Measurements from ENCODE around the gene SHCBP1. TPM values are rescaled to one million over a fixed set of nuclear protein-coding genes. Genes with fewer than 3 reads are reported as not detected.
A peak's percentile ranks its signal among the peaks of the same experiment; 100 is the strongest.
"Not testable (repeated sequence)": the region's sequence is repeated elsewhere in the genome, so short reads cannot be mapped to it uniquely, and the experiment has no call there.

SHCBP1 gene
- total RNA-seq, 4 donors from 2014 or later = 0.85 to 23.9 (median 1.1) TPM; not detected in 1

DNA sequence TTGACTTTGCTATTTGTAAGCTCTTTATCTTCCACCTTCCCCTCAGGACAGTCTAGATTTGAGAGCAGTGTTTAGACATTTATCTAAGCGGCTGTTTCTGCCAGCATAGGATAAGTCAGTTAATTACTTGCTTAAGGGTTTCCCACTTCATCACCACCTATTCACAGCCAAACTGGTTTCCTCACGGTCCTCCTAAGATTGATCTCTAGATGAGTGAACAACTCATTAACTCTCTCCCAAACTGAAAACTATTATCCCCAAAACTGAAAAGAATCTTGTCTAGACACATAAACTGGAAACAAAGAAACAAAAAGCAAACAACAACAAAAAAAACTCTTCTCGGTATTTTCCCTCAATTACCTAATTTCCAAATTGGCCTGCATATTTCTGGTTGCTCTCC is 58.2 kb downstream of the SHCBP1 start:
- TF ChIP-seq POLR2A (IDR thresholded peaks at IDR 0.05) = no peak
- Histone ChIP-seq H3K4me3 (no peak overlapping the region), H3K36me3 (no peaks in the 10 kb centered on the region), H3K27me3 (no peaks in the 10 kb centered on the region), H3K27ac (no peak overlapping the region), H3K4me1 (no peaks in the 10 kb centered on the region), H3K9me3 (no peaks in the 10 kb centered on the region)
- DNase-seq = no peak

DNA sequence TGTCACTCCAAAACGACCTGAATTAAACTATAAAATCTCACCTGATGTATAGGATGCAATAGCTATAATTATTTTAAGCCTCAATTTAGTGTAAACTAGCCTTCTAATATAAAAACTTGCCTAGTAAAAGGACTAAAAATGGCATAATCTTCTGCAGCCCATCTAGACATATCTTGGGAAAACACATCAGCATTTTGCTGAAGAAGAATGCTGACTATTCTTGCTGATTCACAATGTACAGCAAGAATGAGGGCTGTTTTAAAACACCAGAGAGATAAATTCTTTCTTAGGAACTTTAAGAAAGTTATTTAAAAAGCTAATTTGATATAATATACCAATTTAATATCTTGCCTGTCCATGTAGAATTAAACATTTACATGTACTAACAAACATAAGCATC is 63.2 kb downstream of the SHCBP1 start:
- H3K9me3 ChIP-seq = no peaks in the 10 kb centered on the region
- TF ChIP-seq POLR2A (IDR thresholded peaks at IDR 0.05) = no peak

DNA sequence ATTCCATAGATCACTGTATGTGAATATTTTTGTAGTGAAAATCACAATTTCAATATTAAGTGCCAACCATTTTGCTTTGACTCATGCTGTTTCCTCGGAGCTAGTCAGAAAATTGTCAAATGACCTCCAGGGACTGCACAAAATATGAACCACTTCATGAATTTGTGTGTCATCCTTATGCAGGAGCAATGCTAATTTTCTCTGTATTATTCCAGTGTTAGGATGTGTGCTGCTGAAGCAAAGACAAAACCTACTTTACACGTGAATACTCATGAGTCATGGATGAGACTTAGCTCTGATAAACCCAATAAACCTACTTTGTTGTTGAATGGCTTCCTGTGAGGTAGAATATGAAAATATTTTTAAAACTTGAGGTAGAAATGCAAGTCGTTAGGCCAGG is 65.2 kb downstream of the SHCBP1 start:
- TF ChIP-seq POLR2A (IDR thresholded peaks at IDR 0.05) = no peak
- TF ChIP-seq, protein P1, sequence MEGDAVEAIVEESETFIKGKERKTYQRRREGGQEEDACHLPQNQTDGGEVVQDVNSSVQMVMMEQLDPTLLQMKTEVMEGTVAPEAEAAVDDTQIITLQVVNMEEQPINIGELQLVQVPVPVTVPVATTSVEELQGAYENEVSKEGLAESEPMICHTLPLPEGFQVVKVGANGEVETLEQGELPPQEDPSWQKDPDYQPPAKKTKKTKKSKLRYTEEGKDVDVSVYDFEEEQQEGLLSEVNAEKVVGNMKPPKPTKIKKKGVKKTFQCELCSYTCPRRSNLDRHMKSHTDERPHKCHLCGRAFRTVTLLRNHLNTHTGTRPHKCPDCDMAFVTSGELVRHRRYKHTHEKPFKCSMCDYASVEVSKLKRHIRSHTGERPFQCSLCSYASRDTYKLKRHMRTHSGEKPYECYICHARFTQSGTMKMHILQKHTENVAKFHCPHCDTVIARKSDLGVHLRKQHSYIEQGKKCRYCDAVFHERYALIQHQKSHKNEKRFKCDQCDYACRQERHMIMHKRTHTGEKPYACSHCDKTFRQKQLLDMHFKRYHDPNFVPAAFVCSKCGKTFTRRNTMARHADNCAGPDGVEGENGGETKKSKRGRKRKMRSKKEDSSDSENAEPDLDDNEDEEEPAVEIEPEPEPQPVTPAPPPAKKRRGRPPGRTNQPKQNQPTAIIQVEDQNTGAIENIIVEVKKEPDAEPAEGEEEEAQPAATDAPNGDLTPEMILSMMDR (IDR thresholded peaks at IDR 0.05) = no peak
- Histone ChIP-seq H3K36me3 (no peaks in the 10 kb centered on the region), H3K9me3 (no peaks in the 10 kb centered on the region), H3K27ac (no peak overlapping the region), H3K4me3 (no peak overlapping the region), H3K27me3 (no peaks in the 10 kb centered on the region), H3K4me1 (no peaks in the 10 kb centered on the region)
- DNase-seq = no peak

More for the DNA sequence above, 63.2 kb downstream of the SHCBP1 start:
- Histone ChIP-seq H3K4me1 (no peaks in the 10 kb centered on the region), H3K27me3 (no peaks in the 10 kb centered on the region), H3K4me3 (no peak overlapping the region), H3K27ac (no peak overlapping the region), H3K36me3 (no peaks in the 10 kb centered on the region)
- DNase-seq = no peak

DNA sequence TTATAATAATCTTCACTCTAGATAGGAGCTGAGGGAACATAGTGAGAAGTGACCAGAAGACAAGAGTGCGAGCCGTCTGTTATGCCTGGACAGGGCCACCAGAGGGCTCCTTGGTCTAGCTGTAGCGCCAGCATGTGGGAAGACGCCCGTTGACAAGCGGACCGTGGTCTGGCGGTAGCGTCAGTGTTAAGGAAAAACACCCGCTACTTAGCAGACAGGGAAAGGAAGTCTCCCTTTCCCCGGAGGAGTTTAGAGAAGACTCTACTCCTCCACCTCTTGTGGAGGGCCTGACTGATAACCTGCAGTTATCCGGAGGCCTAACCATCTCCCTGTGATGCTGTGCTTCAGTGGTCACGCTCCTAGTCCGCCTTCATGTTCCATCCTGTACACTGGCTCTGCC is 66.7 kb downstream of the SHCBP1 start:
- H3K36me3 ChIP-seq, H3K27ac ChIP-seq, H3K27me3 ChIP-seq, H3K4me3 ChIP-seq, H3K4me1 ChIP-seq, H3K9me3 ChIP-seq: not testable (repeated sequence)
- DNase-seq = peak; percentile 35 to 76 (median 54)
- TF ChIP-seq, protein P1 (IDR thresholded peaks at IDR 0.05) = peak; percentile 9 to 60 (median 50)

DNA sequence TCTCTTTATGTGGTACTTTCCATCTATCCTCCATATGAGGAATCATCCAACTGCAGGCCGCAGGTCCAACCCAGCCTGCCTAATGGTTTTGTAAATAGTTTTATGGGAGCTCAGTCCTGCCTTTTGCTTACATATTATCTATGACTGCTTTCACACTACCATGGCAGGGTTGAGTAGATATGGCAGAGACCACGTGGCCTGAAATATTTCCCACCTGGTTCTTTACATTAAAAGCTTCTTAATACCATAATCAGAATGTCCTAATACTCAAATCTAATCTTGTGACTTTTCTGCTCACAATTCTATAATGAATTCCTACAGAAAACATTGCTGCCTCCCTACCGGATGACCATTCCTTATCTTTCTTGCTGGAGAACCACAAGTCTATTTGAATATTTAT is 71.7 kb downstream of the SHCBP1 start:
- H3K36me3 ChIP-seq = no peaks in the 10 kb centered on the region
- no peaks in the 10 kb centered on the region for H3K9me3 ChIP-seq
- no peak overlapping the region for H3K4me3 ChIP-seq
- no peak overlapping the region for H3K27ac ChIP-seq
- no peak for DNase-seq
- H3K27me3 ChIP-seq = no peaks in the 10 kb centered on the region
- no peak for TF ChIP-seq POLR2A (IDR thresholded peaks at IDR 0.05)
- no peaks in the 10 kb centered on the region for H3K4me1 ChIP-seq

Small RNA genes within 50 kb of the gene (small RNA-seq; reads per million reads assigned to genes)
- 0 reads per million in 2 donors for gene RNU6-845P

Other genes with a start within 250 kb of the SHCBP1 start
- gene VPS35, start 67.8 kb upstream of the SHCBP1 start, total RNA-seq = 10 to 100 TPM; 48.1 to 96.2 (median 56.1) TPM
- gene ORC6, start 68.3 kb upstream of the SHCBP1 start, total RNA-seq = 1 to 10 TPM; 1.9 to 9.1 (median 5.1) TPM
- gene MYLK3, start 127.0 kb upstream of the SHCBP1 start, total RNA-seq = not detected
- gene C16orf87, start 209.8 kb upstream of the SHCBP1 start, total RNA-seq = 10 to 100 TPM in 2 of 4 donors, 1 to 10 TPM in 2; 7.9 to 13.5 (median 10.6) TPM

All from Peyer's patch (tissue), 4 donors.